ENCODE results near the gene RPL13A.

The RPL13A gene

GRCh38 chr19:49534632-49535385 is 47.4 kb downstream of the RPL13A start:
- in situ Hi-C loops (cut with HindIII; ENCODE audit: low sequenced_read_pairs) = no loop called here
- no peak for DNase-seq (ENCODE audit: low read depth, low spot score)
- no peak overlapping the region for H3K4me3 ChIP-seq (ENCODE audit: low read depth, low read length)
- TF ChIP-seq CTCF (IDR thresholded peaks at IDR 0.05; ENCODE audit: low read depth, low read length) = no peak

GRCh38 chr19:49536921-49537462 is 49.6 kb downstream of the RPL13A start:
- DNase-seq (ENCODE audit: low read depth, low spot score) = no peak

GRCh38 chr19:49538643-49539042 is 51.2 kb downstream of the RPL13A start:
- DNase-seq (ENCODE audit: low read depth, low spot score) = no peak
- no peak for TF ChIP-seq CTCF (IDR thresholded peaks at IDR 0.05; ENCODE audit: low read depth, low read length)
- no peak overlapping the region for H3K4me3 ChIP-seq (ENCODE audit: low read depth, low read length)
- in situ Hi-C loops (cut with HindIII; ENCODE audit: low sequenced_read_pairs) = no loop called here

More at GRCh38 chr19:49536921-49537462, 49.6 kb downstream of the RPL13A start:
- TF ChIP-seq CTCF (IDR thresholded peaks at IDR 0.05; ENCODE audit: low read depth, low read length) = no peak
- in situ Hi-C loops (cut with HindIII; ENCODE audit: low sequenced_read_pairs) = no loop called here
- H3K4me3 ChIP-seq (ENCODE audit: low read depth, low read length) = no peak overlapping the region

- TF ChIP-seq CTCF (IDR thresholded peaks at IDR 0.05; ENCODE audit: low read depth, low read length) = no peak
- DNase-seq (ENCODE audit: low read depth, low spot score) = no peak
- no peak overlapping the region for H3K4me3 ChIP-seq (ENCODE audit: low read depth, low read length)
- in situ Hi-C loops (cut with HindIII; ENCODE audit: low sequenced_read_pairs) = no loop called here
These were observed 52.0 kb downstream of the RPL13A start for GRCh38 chr19:49539192-49539952.

All from astrocyte of the spinal cord (primary cell).